CD1c-positive myeloid dendritic cell (primary cell): ENCODE results near the gene RPS28.
"Not testable (repeated sequence)": the region's sequence is repeated elsewhere in the genome, so short reads cannot be mapped to it uniquely, and the experiment has no call there.

ENCODE experiments used
- DNase-seq: peaks from one replicate; pipeline ENCODE4 v3.0.0-alpha.2; 2016; ENCODE audit errors: extremely low spot score

RPS28 gene

GRCh38 chr19:8321067-8321985 is at the start of gene RPS28, which contains the start of gene NDUFA7:
Gene RPS28, plus strand, starts transcription at chr19:8321496. Its CDS starts 35 bp downstream, at chr19:8321531.
Gene NDUFA7, minus strand, starts transcription at chr19:8321375. Its CDS starts 17 bp downstream, at chr19:8321358.
- peak; percentile 99 for DNase-seq

- DNase-seq = not testable (repeated sequence)
Observed at GRCh38 chr19:8276508-8276907, 44.8 kb upstream of the RPS28 start.

- not testable (repeated sequence) for DNase-seq
Observed at GRCh38 chr19:8291337-8291736, 30.0 kb upstream of the RPS28 start.

GRCh38 chr19:8302357-8302691 is 19.0 kb upstream of the RPS28 start:
- peak; percentile 17 for DNase-seq

- no peak for DNase-seq
Observed at GRCh38 chr19:8302734-8303133, 18.6 kb upstream of the RPS28 start.

GRCh38 chr19:8304841-8305621 is 16.3 kb upstream of the RPS28 start:
- DNase-seq = no peak

GRCh38 chr19:8305798-8306197 is 15.5 kb upstream of the RPS28 start:
- no peak for DNase-seq

GRCh38 chr19:8306235-8307054 is 14.9 kb upstream of the RPS28 start:
- no peak for DNase-seq

GRCh38 chr19:8307400-8307964 is 13.8 kb upstream of the RPS28 start:
- no peak for DNase-seq

- DNase-seq = peak; percentile 91
Observed at GRCh38 chr19:8307965-8308866, 13.1 kb upstream of the RPS28 start, which contains the start of gene CD320. Gene CD320, minus strand, starts transcription at chr19:8308358. Its CDS starts 68 bp downstream, at chr19:8308290.

GRCh38 chr19:8308891-8309291 is 12.4 kb upstream of the RPS28 start:
- no peak for DNase-seq

GRCh38 chr19:8310342-8311055 is 10.8 kb upstream of the RPS28 start:
- DNase-seq = no peak

GRCh38 chr19:8311461-8312260 is 9.6 kb upstream of the RPS28 start:
- no peak for DNase-seq

GRCh38 chr19:8314981-8315640 is 6.2 kb upstream of the RPS28 start:
- not testable (repeated sequence) for DNase-seq

GRCh38 chr19:8316351-8317125 is 4.8 kb upstream of the RPS28 start:
- DNase-seq = no peak

- DNase-seq = not testable (repeated sequence)
Observed at GRCh38 chr19:8318835-8319234, 2.5 kb upstream of the RPS28 start.

- no peak for DNase-seq
Observed at GRCh38 chr19:8319807-8320520, 1.3 kb upstream of the RPS28 start.
